Measurements from ENCODE around the gene AKT2. TPM values are rescaled to one million over a fixed set of nuclear protein-coding genes. Genes with fewer than 3 reads are reported as not detected.

AKT2 gene
- total RNA-seq, 1 donor = 109 TPM

- H3K4me1 ChIP-seq (ENCODE audit: insufficient read depth, low read length) = no peaks in the 10 kb centered on the region
- no peaks in the 10 kb centered on the region for H3K9me3 ChIP-seq (ENCODE audit: low read depth, low read length)
Measured at GRCh38 chr19:40242480-40242879, 42.7 kb downstream of the AKT2 start.

GRCh38 chr19:40241809-40242384 is 43.2 kb downstream of the AKT2 start:
- no peaks in the 10 kb centered on the region for H3K27me3 ChIP-seq (ENCODE audit: insufficient read depth, low read length)
- no peaks in the 10 kb centered on the region for H3K4me1 ChIP-seq (ENCODE audit: insufficient read depth, low read length)
- no peaks in the 10 kb centered on the region for H3K9me3 ChIP-seq (ENCODE audit: low read depth, low read length)
- no peak overlapping the region for H3K4me3 ChIP-seq (ENCODE audit: low read length)

More at GRCh38 chr19:40242480-40242879, 42.7 kb downstream of the AKT2 start:
- no peak overlapping the region for H3K4me3 ChIP-seq (ENCODE audit: low read length)
- no peaks in the 10 kb centered on the region for H3K27me3 ChIP-seq (ENCODE audit: insufficient read depth, low read length)

DNA sequence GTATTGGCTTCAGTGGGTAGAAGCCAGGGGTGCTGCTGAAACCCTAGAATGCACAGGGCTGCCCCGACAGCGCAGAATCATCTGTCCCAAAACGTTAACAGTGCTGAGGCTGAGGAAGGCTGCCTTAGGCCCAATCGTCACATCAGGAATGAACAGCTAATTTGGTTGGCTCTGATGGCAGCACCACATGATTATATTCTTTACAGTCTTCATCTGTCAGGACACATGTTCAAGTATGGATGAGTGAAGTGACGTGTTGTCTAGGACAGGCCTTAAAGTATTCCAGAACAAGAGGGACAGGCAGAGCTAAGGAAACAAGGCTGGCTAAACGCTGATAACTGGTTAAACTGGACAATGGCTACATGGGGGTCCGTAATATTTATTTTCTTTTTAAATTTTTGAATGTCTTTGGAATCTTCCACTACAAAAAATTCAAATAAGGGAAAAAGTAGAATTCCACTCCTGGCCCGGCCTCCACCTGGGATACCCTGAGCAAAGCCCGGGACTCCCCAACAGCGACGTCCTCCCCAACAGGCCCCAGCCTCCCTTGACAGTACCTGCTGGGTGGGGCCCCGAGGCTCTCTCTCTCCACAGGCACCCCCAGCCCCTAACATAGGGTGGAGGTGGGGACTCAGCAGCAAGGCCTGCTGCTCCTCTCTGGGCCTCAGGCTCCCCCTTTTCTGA is 43.9 kb downstream of the AKT2 start:
- H3K4me3 ChIP-seq (ENCODE audit: low read length) = no peak overlapping the region
- no peaks in the 10 kb centered on the region for H3K4me1 ChIP-seq (ENCODE audit: insufficient read depth, low read length)
- no peaks in the 10 kb centered on the region for H3K27me3 ChIP-seq (ENCODE audit: insufficient read depth, low read length)

GRCh38 chr19:40240332-40240731 is 44.8 kb downstream of the AKT2 start:
- H3K9me3 ChIP-seq (ENCODE audit: low read depth, low read length) = no peaks in the 10 kb centered on the region
- no peaks in the 10 kb centered on the region for H3K27me3 ChIP-seq (ENCODE audit: insufficient read depth, low read length)
- H3K4me3 ChIP-seq (ENCODE audit: low read length) = no peak overlapping the region
- H3K4me1 ChIP-seq (ENCODE audit: insufficient read depth, low read length) = no peaks in the 10 kb centered on the region

More for the DNA sequence above, 43.9 kb downstream of the AKT2 start:
- H3K9me3 ChIP-seq (ENCODE audit: low read depth, low read length) = no peaks in the 10 kb centered on the region

- H3K4me3 ChIP-seq (ENCODE audit: low read length) = no peak overlapping the region
- no peaks in the 10 kb centered on the region for H3K4me1 ChIP-seq (ENCODE audit: insufficient read depth, low read length)
- no peaks in the 10 kb centered on the region for H3K9me3 ChIP-seq (ENCODE audit: low read depth, low read length)
- no peaks in the 10 kb centered on the region for H3K27me3 ChIP-seq (ENCODE audit: insufficient read depth, low read length)
Measured at GRCh38 chr19:40239415-40240226, 45.5 kb downstream of the AKT2 start.

- H3K4me3 ChIP-seq (ENCODE audit: low read length) = no peak overlapping the region
- H3K4me1 ChIP-seq (ENCODE audit: insufficient read depth, low read length) = no peaks in the 10 kb centered on the region
- no peaks in the 10 kb centered on the region for H3K9me3 ChIP-seq (ENCODE audit: low read depth, low read length)
- H3K27me3 ChIP-seq (ENCODE audit: insufficient read depth, low read length) = no peaks in the 10 kb centered on the region
Measured at GRCh38 chr19:40238775-40239174, 46.4 kb downstream of the AKT2 start.

GRCh38 chr19:40237791-40238190 is 47.4 kb downstream of the AKT2 start:
- no peaks in the 10 kb centered on the region for H3K4me1 ChIP-seq (ENCODE audit: insufficient read depth, low read length)
- no peak overlapping the region for H3K4me3 ChIP-seq (ENCODE audit: low read length)
- H3K27me3 ChIP-seq (ENCODE audit: insufficient read depth, low read length) = no peaks in the 10 kb centered on the region
- H3K9me3 ChIP-seq (ENCODE audit: low read depth, low read length) = no peaks in the 10 kb centered on the region

- Histone ChIP-seq H3K4me1 (ENCODE audit: insufficient read depth, low read length) (no peaks in the 10 kb centered on the region), H3K27me3 (ENCODE audit: insufficient read depth, low read length) (no peaks in the 10 kb centered on the region), H3K4me3 (ENCODE audit: low read length) (no peak overlapping the region), H3K9me3 (ENCODE audit: low read depth, low read length) (no peaks in the 10 kb centered on the region)
Measured at GRCh38 chr19:40236366-40236765, 48.8 kb downstream of the AKT2 start.

GRCh38 chr19:40236026-40236355 is 49.2 kb downstream of the AKT2 start:
- no peaks in the 10 kb centered on the region for H3K4me1 ChIP-seq (ENCODE audit: insufficient read depth, low read length)
- H3K27me3 ChIP-seq (ENCODE audit: insufficient read depth, low read length) = no peaks in the 10 kb centered on the region
- no peaks in the 10 kb centered on the region for H3K9me3 ChIP-seq (ENCODE audit: low read depth, low read length)
- no peak overlapping the region for H3K4me3 ChIP-seq (ENCODE audit: low read length)

DNA sequence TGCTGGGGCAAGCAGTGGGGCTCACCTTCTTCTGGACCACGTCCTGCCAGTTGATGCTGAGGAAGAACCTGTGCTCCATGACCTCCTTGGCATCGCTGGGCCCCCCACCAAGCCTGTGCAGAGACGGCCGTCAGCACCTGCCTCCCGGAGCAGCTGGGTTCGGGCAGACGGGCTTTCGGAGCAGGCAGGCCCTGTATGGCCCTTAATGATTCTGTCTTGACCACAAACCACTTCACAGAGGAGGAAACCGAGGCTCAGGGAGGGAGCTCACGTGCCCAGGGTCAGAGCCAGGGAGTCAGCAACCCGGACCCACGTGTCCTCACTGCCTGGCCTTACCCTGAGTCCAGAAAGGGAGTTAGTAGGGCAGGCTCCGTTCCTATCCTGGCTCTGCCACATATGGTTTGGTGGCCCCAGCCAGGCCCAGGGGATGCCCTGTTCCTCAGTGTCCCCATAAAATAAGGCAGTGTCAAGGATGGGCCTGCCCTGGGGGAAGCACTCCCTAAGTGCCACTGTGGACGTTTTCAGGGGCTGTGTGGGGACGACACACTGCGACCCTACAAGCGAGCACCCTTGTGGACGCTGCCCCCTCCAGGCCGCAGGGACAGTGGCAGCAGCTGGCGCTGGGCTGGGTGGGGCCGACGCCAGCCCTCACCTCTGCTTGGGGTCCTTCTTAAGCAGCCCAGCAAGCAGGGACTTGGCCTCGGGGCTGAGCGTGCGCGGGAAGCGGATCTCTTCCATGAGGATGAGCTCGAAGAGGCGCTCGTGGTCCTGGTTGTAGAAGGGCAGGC is 49.7 kb downstream of the AKT2 start:
- H3K4me1 ChIP-seq (ENCODE audit: insufficient read depth, low read length) = no peaks in the 10 kb centered on the region
- no peak overlapping the region for H3K4me3 ChIP-seq (ENCODE audit: low read length)
- no peaks in the 10 kb centered on the region for H3K27me3 ChIP-seq (ENCODE audit: insufficient read depth, low read length)
- H3K9me3 ChIP-seq (ENCODE audit: low read depth, low read length) = no peaks in the 10 kb centered on the region

DNA sequence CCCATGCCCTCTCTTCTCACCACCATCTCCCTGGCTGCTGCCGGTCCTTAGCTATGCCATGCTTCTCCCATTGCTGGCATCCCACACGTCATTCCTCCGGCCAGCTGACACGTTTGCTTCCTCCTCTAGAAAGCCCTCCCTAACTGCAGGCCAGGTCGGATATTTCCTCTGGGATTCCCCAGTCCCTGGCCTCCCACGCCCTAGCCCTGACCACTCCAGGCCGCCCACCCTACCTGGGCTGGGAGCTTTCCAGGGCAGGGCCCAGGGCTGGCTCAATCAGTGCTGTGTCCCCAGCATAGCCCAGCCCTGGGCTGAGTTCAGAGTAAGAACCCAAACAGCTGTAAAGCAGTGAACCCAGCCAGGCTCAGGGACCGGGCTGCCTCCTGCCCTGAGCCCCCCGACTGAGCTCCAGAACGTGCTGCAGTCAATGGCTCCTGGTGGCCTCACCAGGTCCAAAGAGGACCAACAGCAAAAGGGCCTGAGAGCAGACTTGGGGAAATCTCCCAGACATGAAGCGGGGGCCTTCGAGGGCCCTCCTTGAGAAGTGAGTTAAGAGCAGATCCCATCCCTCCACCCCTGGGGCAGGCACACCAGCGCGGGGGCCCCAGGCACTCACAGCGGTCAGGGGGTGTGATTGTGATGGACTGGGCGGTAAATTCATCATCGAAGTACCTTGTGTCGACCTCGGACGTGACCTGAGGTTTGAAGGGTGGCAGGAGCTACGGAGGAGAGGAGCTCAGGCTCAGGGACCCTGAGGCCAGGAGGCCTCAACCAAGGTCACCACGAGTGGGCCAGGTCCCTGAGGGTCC is 50.5 kb downstream of the AKT2 start:
- H3K4me1 ChIP-seq (ENCODE audit: insufficient read depth, low read length) = no peaks in the 10 kb centered on the region
- H3K4me3 ChIP-seq (ENCODE audit: low read length) = no peak overlapping the region
- H3K27me3 ChIP-seq (ENCODE audit: insufficient read depth, low read length) = no peaks in the 10 kb centered on the region
- no peaks in the 10 kb centered on the region for H3K9me3 ChIP-seq (ENCODE audit: low read depth, low read length)

DNA sequence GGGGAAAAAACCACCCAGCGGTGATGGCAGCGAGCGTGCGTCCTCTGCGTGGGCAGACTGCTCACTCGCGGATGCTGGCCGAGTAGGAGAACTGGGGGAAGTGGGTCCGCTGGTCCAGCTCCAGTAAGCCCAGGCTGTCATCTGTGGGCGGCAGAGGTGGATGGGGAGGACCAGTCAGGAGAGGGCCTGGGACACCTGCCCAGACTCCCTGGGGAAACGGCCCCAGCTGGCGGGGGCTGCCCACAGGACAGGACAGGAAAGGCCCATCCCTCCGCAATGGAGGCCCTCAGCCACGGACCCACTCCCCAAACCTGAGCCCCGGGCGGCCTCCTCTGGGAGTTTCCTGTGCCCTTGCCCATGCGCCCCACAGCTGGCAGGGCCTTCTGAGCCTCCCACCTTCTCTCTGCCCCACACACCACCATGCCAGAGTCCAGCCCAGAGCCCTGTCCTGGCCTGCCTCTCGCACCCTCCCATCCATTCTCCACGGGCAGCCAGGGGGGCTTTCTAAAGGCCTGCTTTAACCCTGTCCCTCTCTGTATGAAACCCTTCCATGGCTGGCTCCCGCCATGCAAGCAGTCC is 51.2 kb downstream of the AKT2 start:
- Histone ChIP-seq H3K27me3 (ENCODE audit: insufficient read depth, low read length) (no peaks in the 10 kb centered on the region), H3K4me3 (ENCODE audit: low read length) (no peak overlapping the region), H3K4me1 (ENCODE audit: insufficient read depth, low read length) (no peaks in the 10 kb centered on the region), H3K9me3 (ENCODE audit: low read depth, low read length) (no peaks in the 10 kb centered on the region)

DNA sequence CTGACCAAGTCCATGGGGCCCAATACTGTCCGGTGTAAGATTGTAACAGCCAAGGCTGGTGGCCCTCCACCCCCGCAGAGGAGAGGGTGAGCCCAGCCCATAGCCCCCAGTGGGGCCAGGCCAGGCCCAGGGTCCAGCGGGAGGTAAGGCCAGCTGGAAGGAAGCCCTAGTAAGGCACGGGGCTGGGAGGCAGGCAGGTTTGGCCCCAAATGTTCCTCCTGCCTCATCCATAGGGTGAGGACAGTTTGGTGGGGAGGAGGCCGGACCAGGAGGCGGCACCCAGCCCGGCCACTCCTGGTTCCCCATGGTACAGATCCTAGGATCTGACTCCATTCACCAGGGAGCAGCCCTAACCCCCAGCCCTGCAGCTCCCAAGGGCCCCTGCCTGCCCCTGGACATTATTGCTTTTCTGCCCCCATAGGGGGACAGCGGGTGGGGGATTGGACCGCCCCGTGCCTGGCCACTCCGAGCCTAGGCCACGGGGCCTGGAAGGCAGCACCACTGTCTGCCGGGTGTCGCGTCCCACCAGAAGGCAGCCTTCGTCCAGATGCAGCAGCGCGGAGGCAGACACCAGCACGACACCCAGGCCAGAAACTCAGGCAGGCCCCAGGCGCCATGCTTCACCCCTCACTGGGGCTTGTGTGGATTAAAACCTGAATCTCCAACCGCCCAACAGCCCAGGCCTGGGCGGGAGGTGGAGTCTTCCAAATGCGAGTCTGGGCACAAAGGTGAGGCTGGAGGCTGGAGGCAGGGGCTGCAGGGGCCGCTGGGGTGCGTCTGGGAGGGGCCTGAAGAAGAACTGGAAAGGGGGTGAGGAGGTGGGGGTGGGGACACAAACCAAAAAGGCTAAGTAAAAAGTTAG is 52.0 kb downstream of the AKT2 start:
- Histone ChIP-seq H3K27me3 (ENCODE audit: insufficient read depth, low read length) (peaks cover under 1% of the 10 kb centered on the region), H3K4me3 (ENCODE audit: low read length) (no peak overlapping the region), H3K9me3 (ENCODE audit: low read depth, low read length) (no peaks in the 10 kb centered on the region), H3K4me1 (ENCODE audit: insufficient read depth, low read length) (no peaks in the 10 kb centered on the region)

All from mononuclear cell (primary cell).